Renal cortical epithelial cell (primary cell): Measurements from ENCODE around the gene KRTAP5-6. TPM values are rescaled to one million over a fixed set of nuclear protein-coding genes. Genes with fewer than 3 reads are reported as not detected.

ENCODE experiments used
- DNase-seq: peaks from one replicate; pipeline ENCODE4 v3.0.0-alpha.2; 2011; ENCODE audit warnings: low read depth
- total RNA-seq: library from RNA; depleted of rRNA; stranded (reverse); fragments of >200 nt; gene quantifications from 2 replicates; pipeline ENCODE4 v1.2.3, GENCODE V29; 2014

The KRTAP5-6 gene
- not detected in 2 replicates for total RNA-seq

GRCh38 chr11:1696608-1697570 is at the start of gene KRTAP5-6:
Gene KRTAP5-6 (plus strand): TSS chr11:1697195. CDS start chr11:1697246, 51 bp downstream.
- no peak for DNase-seq

- no peak for DNase-seq
These were observed 48.9 kb upstream of the KRTAP5-6 start for GRCh38 chr11:1647901-1648652.

- DNase-seq: no peak
These were observed 48.2 kb upstream of the KRTAP5-6 start for GRCh38 chr11:1648653-1649420.

- DNase-seq: no peak
These were observed 46.7 kb upstream of the KRTAP5-6 start for GRCh38 chr11:1650034-1650917.

- DNase-seq: no peak
These were observed 46.1 kb upstream of the KRTAP5-6 start for GRCh38 chr11:1650918-1651262.

- DNase-seq: no peak
These were observed 45.5 kb upstream of the KRTAP5-6 start for GRCh38 chr11:1651411-1651980.

- DNase-seq: no peak
These were observed 45.0 kb upstream of the KRTAP5-6 start for GRCh38 chr11:1652026-1652425.

- DNase-seq: no peak
These were observed 44.6 kb upstream of the KRTAP5-6 start for GRCh38 chr11:1652442-1652770.

GRCh38 chr11:1652771-1653540 is 44.0 kb upstream of the KRTAP5-6 start:
- no peak for DNase-seq

- no peak for DNase-seq
These were observed 43.2 kb upstream of the KRTAP5-6 start for GRCh38 chr11:1653541-1654387.

- no peak for DNase-seq
These were observed 42.4 kb upstream of the KRTAP5-6 start for GRCh38 chr11:1654388-1655167.

- no peak for DNase-seq
These were observed 41.6 kb upstream of the KRTAP5-6 start for GRCh38 chr11:1655168-1656060.

- no peak for DNase-seq
These were observed 40.9 kb upstream of the KRTAP5-6 start for GRCh38 chr11:1656061-1656441.

- no peak for DNase-seq
These were observed 40.3 kb upstream of the KRTAP5-6 start for GRCh38 chr11:1656670-1657069.

- no peak for DNase-seq
These were observed 37.5 kb upstream of the KRTAP5-6 start for GRCh38 chr11:1659506-1659905.

- no peak for DNase-seq
These were observed 36.7 kb upstream of the KRTAP5-6 start for GRCh38 chr11:1660111-1660867.
